Measurements from ENCODE around the gene NLRC3.
"Not testable (repeated sequence)": the region's sequence is repeated elsewhere in the genome, so short reads cannot be mapped to it uniquely, and the experiment has no call there.

Gene NLRC3

GRCh38 chr16:3577302-3577752 lies at the start of gene NLRC3:
NLRC3 (minus strand) TSS chr16:3577403; CDS start chr16:3565036, 12,367 bp downstream.
- DNase-seq = no peak

GRCh38 chr16:3625911-3626732 lies 48.9 kb upstream of the NLRC3 start:
- DNase-seq = no peak

GRCh38 chr16:3625331-3625730 lies 48.1 kb upstream of the NLRC3 start:
- no peak for DNase-seq

DNA sequence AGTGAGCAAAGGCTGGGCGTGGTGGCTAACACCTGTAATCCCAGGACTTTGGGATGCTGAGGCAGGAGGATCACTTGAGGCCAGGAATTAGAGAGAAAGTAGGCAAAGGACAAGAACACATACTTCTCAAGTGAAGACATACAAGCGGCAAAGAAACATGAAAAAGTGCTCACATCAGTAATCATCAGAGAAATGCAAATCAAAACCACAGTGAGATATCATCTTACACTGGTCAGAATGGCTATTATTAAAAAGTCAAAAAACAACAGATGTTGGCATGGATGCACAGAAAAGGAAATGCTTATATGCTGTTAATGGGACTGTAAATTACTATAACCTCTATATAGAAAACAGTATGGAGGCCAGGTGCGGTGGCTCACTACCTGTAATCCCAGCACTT lies 46.4 kb upstream of the NLRC3 start:
- DNase-seq = no peak

GRCh38 chr16:3618769-3619141 lies 41.6 kb upstream of the NLRC3 start:
- DNase-seq = no peak

DNA sequence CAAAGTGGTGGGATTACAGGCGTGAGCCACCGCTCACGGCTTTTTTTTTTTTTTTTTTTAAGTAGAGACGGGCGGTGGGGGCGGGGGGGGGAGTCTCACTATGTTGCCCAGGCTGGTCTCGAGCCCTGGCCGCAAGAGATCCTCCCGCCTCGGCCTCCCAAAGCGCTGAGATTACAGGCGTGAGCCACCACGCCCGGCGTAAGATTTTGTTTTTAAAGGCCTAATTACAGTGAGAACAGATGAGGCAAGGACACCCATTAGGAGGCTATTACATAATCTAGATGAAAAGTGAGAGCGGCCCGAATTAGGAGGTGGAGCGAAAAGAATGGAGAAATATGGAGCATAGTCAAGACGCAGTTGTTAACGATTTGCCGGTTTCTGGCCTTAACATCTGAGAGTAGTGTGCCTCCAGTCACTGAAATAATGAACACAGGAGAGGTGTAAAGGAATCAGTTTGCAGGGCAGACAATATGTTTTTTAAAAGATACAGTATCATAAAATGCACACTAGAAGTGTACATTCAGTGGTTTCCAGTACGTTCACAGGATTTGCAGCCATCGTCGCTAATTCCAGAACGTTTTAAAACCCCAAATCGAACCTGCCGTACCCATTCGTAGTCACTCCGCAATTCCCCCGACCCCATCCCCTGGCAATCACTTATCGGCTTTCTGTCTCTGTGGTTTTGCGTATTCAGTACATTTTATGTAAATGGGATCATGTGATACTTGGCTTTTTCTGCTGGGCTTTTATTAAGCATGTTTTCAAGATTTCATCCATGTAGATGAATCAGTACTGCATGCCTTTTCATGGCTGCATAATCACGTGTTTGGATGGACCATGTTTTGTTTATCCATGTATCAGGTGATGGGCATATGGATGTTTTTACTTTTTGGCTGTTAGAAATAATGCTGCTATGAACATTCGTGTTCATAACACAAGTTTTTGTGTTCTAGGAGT lies 35.6 kb upstream of the NLRC3 start:
- DNase-seq = no peak

DNA sequence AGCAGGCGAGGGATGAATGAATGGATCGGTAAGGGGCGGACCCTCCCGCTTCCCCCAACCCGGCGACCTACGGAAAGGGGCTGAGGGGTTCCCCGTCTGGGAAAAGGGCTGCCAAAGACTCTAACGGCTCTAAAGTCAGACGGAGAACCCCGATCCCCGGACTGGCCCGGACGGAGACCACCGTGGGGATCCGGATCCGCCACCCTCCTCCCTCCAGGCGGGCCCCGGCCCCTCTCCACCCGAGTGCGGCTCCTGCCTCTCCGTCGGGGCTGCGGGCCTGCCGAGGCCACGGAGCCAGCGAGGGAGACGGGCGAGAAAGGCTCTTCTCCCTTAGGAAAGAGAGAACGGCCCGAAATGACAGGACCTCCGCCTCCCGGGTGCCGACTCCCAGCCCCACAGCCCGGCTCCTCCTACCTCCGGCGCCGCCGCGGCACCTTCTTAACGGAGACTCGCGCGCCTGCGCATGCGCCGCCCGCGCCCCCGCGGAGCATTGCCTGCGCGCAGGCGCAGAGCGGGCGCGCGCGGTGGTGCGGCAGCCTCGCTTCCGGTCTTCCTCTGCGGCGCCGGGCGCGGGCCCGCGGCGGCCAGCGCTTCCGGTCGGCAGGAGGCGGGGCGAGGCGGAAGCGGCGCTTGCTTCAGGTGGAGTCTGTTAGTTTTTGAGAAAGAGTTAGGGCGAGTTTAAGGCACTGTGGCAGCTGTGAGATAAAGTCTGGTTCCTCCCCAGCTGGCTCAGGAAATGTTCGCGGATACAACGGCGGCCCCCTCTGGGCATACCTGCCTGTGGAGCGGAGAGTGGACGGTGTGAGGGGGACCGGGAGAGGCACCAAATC lies 34.2 kb upstream of the NLRC3 start, which contains the start of gene SLX4:
Gene SLX4 (minus strand): TSS at position 461 of the 830 bp plus-strand sequence. CDS start 2,642 bp downstream, outside the sequence.
- DNase-seq = peak; percentile 90

GRCh38 chr16:3610698-3611145 lies 33.5 kb upstream of the NLRC3 start:
- DNase-seq = no peak

GRCh38 chr16:3609895-3610697 lies 32.9 kb upstream of the NLRC3 start:
- DNase-seq = no peak

DNA sequence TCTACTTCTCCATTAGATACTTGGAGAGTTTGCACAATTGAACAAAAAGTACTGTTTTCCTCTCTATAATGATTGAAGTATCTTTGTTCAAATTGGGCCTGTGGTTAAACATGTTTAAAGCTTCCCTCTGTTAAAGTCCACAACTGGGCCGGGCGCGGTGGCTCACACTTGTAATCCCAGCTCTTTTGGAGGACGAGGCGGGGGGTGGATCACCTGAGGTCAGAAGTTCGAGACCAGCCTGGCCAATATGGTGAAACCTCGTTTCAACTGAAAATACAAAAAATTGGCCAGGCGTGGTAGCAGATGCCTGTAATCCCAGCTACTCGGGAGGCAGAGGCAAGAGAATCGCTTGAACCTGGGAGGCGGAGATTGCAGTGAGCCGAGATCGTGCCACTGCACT lies 31.8 kb upstream of the NLRC3 start:
- not testable (repeated sequence) for DNase-seq

GRCh38 chr16:3608069-3608468 lies 30.9 kb upstream of the NLRC3 start:
- DNase-seq = no peak

DNA sequence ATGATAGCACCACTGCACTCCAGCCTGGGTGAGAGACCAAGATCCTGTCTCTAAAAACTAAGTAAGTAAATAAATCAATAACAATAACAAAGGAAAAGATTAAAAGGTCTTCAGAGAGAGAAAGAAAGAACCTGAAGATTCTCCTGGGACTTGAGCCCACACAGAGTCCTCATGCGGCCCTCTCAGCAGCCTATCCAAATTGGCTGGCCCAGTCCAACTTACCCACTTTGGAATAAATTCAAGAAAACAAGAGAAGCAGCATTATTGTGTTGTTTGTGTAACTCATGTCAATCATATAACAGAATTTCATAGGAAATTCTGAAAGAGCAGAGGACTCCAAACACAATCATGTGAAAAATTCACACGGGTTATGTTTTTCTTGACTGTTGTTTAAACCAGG lies 30.4 kb upstream of the NLRC3 start:
- no peak for DNase-seq

GRCh38 chr16:3607161-3607560 lies 30.0 kb upstream of the NLRC3 start:
- DNase-seq = no peak

DNA sequence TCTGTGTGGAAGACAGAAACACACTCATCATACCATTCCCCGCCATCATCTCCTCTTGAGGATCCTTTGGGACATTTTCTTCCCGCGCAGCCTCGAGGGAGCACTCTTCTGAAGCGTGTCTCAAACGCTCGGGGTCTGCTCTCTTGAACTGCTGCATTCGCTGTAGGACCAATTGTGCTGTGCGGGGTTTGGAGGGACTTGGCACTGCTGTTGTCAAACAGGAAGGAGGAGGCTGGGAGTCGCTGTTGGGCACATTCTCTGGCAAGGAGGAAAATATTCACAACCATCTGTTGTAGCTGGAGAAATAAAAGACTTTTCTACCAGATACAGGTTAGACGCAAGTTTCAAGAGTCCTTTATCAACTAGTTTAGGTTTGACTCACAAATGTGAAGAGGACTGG lies 29.2 kb upstream of the NLRC3 start:
- DNase-seq = no peak

DNA sequence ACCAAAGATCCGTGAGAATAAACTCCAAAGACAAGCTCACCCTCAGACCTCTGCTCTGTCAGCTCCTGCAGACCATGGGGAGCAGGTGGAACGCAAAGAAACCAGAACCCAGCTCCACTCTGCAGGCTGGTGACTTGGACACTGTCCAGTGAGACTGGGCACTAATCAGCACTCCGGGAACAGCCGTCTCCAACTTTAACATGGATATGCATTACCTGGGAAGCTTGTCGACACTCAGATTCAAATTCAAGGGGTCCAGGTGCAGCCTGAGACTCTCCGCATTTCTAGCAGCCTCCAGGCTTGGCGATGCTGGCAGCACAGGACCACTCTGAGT lies 25.1 kb upstream of the NLRC3 start:
- no peak for DNase-seq

DNA sequence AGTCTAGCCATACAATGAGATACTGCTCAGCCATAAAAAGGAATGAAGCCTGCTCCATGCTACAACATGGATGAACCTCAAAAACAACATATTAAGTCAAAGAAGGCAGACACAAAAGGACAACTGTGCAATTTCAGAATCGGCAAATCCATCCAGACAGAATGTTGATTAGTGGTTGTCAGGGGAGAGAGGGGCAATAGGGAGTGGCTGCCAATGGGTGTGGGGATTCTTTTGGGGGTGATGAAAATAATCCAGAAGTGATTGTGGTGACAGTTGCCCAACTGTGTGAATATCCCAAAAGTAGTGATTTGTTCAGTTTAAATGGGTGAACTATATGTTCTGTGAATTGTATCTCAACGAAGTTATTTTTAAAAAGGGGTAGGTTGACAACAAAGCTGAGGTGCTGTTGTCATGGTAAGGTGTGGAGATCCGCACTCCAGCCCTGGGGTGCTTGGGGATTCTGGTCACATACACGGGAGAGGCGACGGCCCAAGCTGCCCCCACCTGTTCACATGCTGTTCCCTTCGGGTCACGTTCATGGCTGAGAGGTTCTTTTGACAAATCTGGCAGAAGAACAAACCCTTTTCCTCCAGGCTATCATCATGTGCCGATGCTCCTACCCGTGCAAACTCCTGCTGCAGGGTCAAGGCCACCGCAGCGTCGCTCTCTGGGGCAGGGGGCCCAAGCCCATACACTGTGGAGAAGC lies 24.6 kb upstream of the NLRC3 start:
- no peak for DNase-seq

- no peak for DNase-seq
These were observed 22.7 kb upstream of the NLRC3 start for GRCh38 chr16:3599922-3600321.

DNA sequence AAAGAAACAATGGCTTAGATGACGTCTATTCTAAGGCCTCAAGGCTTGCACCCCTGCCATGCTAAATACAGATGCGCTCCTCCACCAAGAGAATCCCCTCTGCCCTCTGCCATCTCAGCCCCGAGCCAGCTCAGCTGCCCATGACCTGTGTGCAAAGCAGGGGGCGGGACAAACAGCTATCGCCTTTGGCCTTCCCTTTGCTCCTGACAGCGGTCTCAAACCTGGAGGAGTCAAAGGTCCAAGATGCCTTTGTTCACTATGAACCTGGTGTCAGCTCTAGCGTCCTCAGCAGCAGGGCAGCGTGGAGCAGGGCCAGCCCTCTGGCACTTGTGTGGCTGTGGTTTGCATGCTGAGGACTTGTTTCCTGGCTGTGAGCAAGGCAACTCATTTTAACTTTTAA lies 21.9 kb upstream of the NLRC3 start:
- DNase-seq = no peak

DNA sequence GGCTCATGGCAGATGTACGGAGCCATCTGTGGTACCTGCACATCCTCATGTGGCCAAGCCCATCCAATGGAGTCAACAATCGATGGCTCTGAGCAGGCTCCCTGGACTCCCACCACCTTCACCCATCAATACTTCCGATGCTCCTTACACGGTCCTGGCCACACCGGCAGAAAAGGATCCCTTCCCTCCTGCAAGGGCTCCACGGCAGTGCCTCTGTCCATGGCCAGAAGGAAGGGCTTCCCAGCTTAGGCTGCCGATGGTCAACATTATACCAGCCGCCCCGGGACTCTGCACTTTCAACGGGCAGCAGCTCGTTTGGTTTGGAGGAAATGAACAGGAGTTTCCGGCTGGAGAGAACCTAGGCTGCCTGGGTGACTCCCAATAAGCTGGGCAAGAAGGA lies 21.0 kb upstream of the NLRC3 start:
- no peak for DNase-seq

DNA sequence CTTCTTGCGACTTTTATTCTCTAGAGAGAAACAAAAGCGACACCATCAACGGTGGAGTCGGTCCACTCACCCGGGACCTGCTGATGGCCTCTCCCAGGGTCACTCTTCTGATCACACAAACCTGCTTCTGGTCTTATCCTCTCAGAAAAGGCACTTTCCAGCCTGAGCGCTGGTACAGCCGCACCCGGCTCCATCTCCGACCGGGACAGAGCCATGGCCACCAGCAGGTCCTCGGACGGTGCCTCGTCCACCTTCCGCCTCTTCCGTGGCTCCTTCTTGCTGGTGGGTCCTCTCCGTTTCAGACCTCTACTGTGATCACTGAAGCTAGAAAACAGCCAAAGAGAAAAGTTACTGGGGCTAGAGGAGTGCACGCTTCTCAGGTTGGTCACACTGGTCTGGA lies 20.5 kb upstream of the NLRC3 start:
- DNase-seq = no peak

- DNase-seq = no peak
These were observed 20.0 kb upstream of the NLRC3 start for GRCh38 chr16:3597226-3597625.
